CD4-positive, alpha-beta T cell treated with Interleukin-17A for 1 hour (primary cell): ENCODE data around the gene CEP85L.

Experiments
- DNase-seq: peaks from one replicate; pipeline ENCODE4 v3.0.0-alpha.2; 2020

The CEP85L gene

GRCh38 chr6:118530942-118531341 is 120.4 kb downstream of the CEP85L start:
- DNase-seq: no peak

GRCh38 chr6:118529756-118530155 is 121.6 kb downstream of the CEP85L start:
- no peak for DNase-seq

GRCh38 chr6:118528129-118528528 is 123.3 kb downstream of the CEP85L start:
- DNase-seq: no peak

- no peak for DNase-seq
Measured at GRCh38 chr6:118525913-118526780, 125.2 kb downstream of the CEP85L start.

- no peak for DNase-seq
Measured at GRCh38 chr6:118524686-118525085, 126.7 kb downstream of the CEP85L start.

- DNase-seq: no peak
Measured at GRCh38 chr6:118523216-118523615, 128.2 kb downstream of the CEP85L start.

GRCh38 chr6:118522422-118522821 is 129.0 kb downstream of the CEP85L start:
- no peak for DNase-seq

GRCh38 chr6:118514689-118515088 is 136.7 kb downstream of the CEP85L start:
- no peak for DNase-seq

GRCh38 chr6:118511930-118512715 is 139.3 kb downstream of the CEP85L start:
- no peak for DNase-seq

- DNase-seq: no peak
Measured at GRCh38 chr6:118509009-118509617, 142.3 kb downstream of the CEP85L start.

- DNase-seq: no peak
Measured at GRCh38 chr6:118507636-118508035, 143.8 kb downstream of the CEP85L start.

GRCh38 chr6:118506071-118506638 is 145.2 kb downstream of the CEP85L start:
- no peak for DNase-seq

- no peak for DNase-seq
Measured at GRCh38 chr6:118505656-118506055, 145.7 kb downstream of the CEP85L start.

GRCh38 chr6:118504611-118505010 is 146.8 kb downstream of the CEP85L start:
- DNase-seq: no peak

GRCh38 chr6:118502169-118502568 is 149.2 kb downstream of the CEP85L start:
- DNase-seq: no peak

GRCh38 chr6:118501765-118502164 is 149.6 kb downstream of the CEP85L start:
- no peak for DNase-seq

- no peak for DNase-seq
Measured at GRCh38 chr6:118501099-118501498, 150.3 kb downstream of the CEP85L start.

- no peak for DNase-seq
Measured at GRCh38 chr6:118500130-118501015, 151.0 kb downstream of the CEP85L start.

- no peak for DNase-seq
Measured at GRCh38 chr6:118495485-118496280, 155.7 kb downstream of the CEP85L start.

- DNase-seq: no peak
Measured at GRCh38 chr6:118494091-118494490, 157.3 kb downstream of the CEP85L start.

GRCh38 chr6:118489990-118490389 is 161.4 kb downstream of the CEP85L start:
- no peak for DNase-seq
